Activated T-cell treated with anti-CD3 and anti-CD28 coated beads, Interleukin-2, amount 50 U/mL, for 24 hours (primary cell): ENCODE data around the gene ERO1B.

Experiments used
- DNase-seq: peaks from one replicate; pipeline ENCODE4 v3.0.0-alpha.2; 2020
- H3K27ac Mint-ChIP-seq: 2 replicates; pipeline ENCODE4 v1.8.0; 2020; ENCODE audit warnings: mild to moderate bottlenecking, mixed read lengths
- H3K27me3 Mint-ChIP-seq: 2 replicates; pipeline ENCODE4 v1.8.0; 2020; ENCODE audit warnings: mixed read lengths
- H3K36me3 Mint-ChIP-seq: 2 replicates; pipeline ENCODE4 v1.8.0; 2020; ENCODE audit warnings: low read depth, mixed read lengths
- H3K4me1 Mint-ChIP-seq: 2 replicates; pipeline ENCODE4 v1.8.0; 2020; ENCODE audit warnings: low read depth, mixed read lengths
- H3K4me3 Mint-ChIP-seq: 2 replicates; pipeline ENCODE4 v1.8.0; 2020; ENCODE audit warnings: mild to moderate bottlenecking, moderate library complexity, mixed read lengths
- H3K9me3 Mint-ChIP-seq: 2 replicates; pipeline ENCODE4 v1.8.0; 2020; ENCODE audit warnings: mixed read lengths

The ERO1B gene

GRCh38 chr1:236308827-236309226 is 27.1 kb upstream of the ERO1B start:
- Mint-ChIP-seq H3K27me3 (no peaks in the 10 kb centered on the region), H3K27ac (no peak overlapping the region), H3K9me3 (no peaks in the 10 kb centered on the region), H3K36me3 (no peaks in the 10 kb centered on the region), H3K4me3 (no peak overlapping the region), H3K4me1 (no peaks in the 10 kb centered on the region)
- no peak for DNase-seq

- no peaks in the 10 kb centered on the region for H3K36me3 Mint-ChIP-seq
- no peak overlapping the region for H3K27ac Mint-ChIP-seq
- H3K9me3 Mint-ChIP-seq = no peaks in the 10 kb centered on the region
- peaks cover 5% of the 10 kb centered on the region for H3K4me1 Mint-ChIP-seq
- H3K27me3 Mint-ChIP-seq = no peaks in the 10 kb centered on the region
- no peak for DNase-seq
- H3K4me3 Mint-ChIP-seq = no peak overlapping the region
Observed at GRCh38 chr1:236307435-236307834, 25.7 kb upstream of the ERO1B start.

GRCh38 chr1:236304682-236305081 is 22.9 kb upstream of the ERO1B start:
- H3K36me3 Mint-ChIP-seq = no peaks in the 10 kb centered on the region
- peaks cover 5% of the 10 kb centered on the region for H3K4me1 Mint-ChIP-seq
- no peak overlapping the region for H3K4me3 Mint-ChIP-seq
- H3K9me3 Mint-ChIP-seq = no peaks in the 10 kb centered on the region
- no peak for DNase-seq
- no peak overlapping the region for H3K27ac Mint-ChIP-seq
- H3K27me3 Mint-ChIP-seq = no peaks in the 10 kb centered on the region

GRCh38 chr1:236303675-236304074 is 21.9 kb upstream of the ERO1B start:
- no peaks in the 10 kb centered on the region for H3K9me3 Mint-ChIP-seq
- H3K4me1 Mint-ChIP-seq = peaks cover 5% of the 10 kb centered on the region
- no peaks in the 10 kb centered on the region for H3K27me3 Mint-ChIP-seq
- H3K27ac Mint-ChIP-seq = no peak overlapping the region
- H3K4me3 Mint-ChIP-seq = no peak overlapping the region
- H3K36me3 Mint-ChIP-seq = no peaks in the 10 kb centered on the region
- DNase-seq = no peak

GRCh38 chr1:236302941-236303340 is 21.2 kb upstream of the ERO1B start:
- Mint-ChIP-seq H3K9me3 (no peaks in the 10 kb centered on the region), H3K27ac (no peak overlapping the region), H3K4me3 (no peak overlapping the region), H3K4me1 (peaks cover 5% of the 10 kb centered on the region), H3K36me3 (no peaks in the 10 kb centered on the region), H3K27me3 (no peaks in the 10 kb centered on the region)
- DNase-seq = no peak

- Mint-ChIP-seq H3K9me3 (no peaks in the 10 kb centered on the region), H3K4me3 (no peak overlapping the region), H3K4me1 (peaks cover 5% of the 10 kb centered on the region), H3K36me3 (no peaks in the 10 kb centered on the region), H3K27me3 (no peaks in the 10 kb centered on the region), H3K27ac (no peak overlapping the region)
- no peak for DNase-seq
Observed at GRCh38 chr1:236301958-236302335, 20.2 kb upstream of the ERO1B start.

- DNase-seq = no peak
- Mint-ChIP-seq H3K27ac (no peak overlapping the region), H3K27me3 (no peaks in the 10 kb centered on the region), H3K36me3 (no peaks in the 10 kb centered on the region), H3K9me3 (no peaks in the 10 kb centered on the region), H3K4me3 (no peak overlapping the region), H3K4me1 (peaks cover 5% of the 10 kb centered on the region)
Observed at GRCh38 chr1:236301080-236301957, 19.6 kb upstream of the ERO1B start.

- H3K27ac Mint-ChIP-seq = no peak overlapping the region
- H3K9me3 Mint-ChIP-seq = no peaks in the 10 kb centered on the region
- no peaks in the 10 kb centered on the region for H3K4me1 Mint-ChIP-seq
- H3K36me3 Mint-ChIP-seq = no peaks in the 10 kb centered on the region
- H3K27me3 Mint-ChIP-seq = no peaks in the 10 kb centered on the region
- no peak overlapping the region for H3K4me3 Mint-ChIP-seq
- no peak for DNase-seq
Observed at GRCh38 chr1:236297161-236297560, 15.4 kb upstream of the ERO1B start.

GRCh38 chr1:236292425-236292824 is 10.7 kb upstream of the ERO1B start:
- no peaks in the 10 kb centered on the region for H3K9me3 Mint-ChIP-seq
- H3K4me3 Mint-ChIP-seq = no peak overlapping the region
- H3K27me3 Mint-ChIP-seq = no peaks in the 10 kb centered on the region
- no peaks in the 10 kb centered on the region for H3K36me3 Mint-ChIP-seq
- H3K4me1 Mint-ChIP-seq = no peaks in the 10 kb centered on the region
- no peak for DNase-seq
- H3K27ac Mint-ChIP-seq = no peak overlapping the region

GRCh38 chr1:236289492-236290131 is 7.9 kb upstream of the ERO1B start:
- no peaks in the 10 kb centered on the region for H3K36me3 Mint-ChIP-seq
- H3K9me3 Mint-ChIP-seq = no peaks in the 10 kb centered on the region
- DNase-seq = no peak
- no peaks in the 10 kb centered on the region for H3K27me3 Mint-ChIP-seq
- H3K4me3 Mint-ChIP-seq = no peak overlapping the region
- no peak overlapping the region for H3K27ac Mint-ChIP-seq
- peaks cover 8% of the 10 kb centered on the region for H3K4me1 Mint-ChIP-seq

- no peak overlapping the region for H3K4me3 Mint-ChIP-seq
- H3K36me3 Mint-ChIP-seq = no peaks in the 10 kb centered on the region
- H3K9me3 Mint-ChIP-seq = no peaks in the 10 kb centered on the region
- H3K27ac Mint-ChIP-seq = no peak overlapping the region
- DNase-seq = no peak
- H3K4me1 Mint-ChIP-seq = peaks cover 18% of the 10 kb centered on the region
- no peaks in the 10 kb centered on the region for H3K27me3 Mint-ChIP-seq
Observed at GRCh38 chr1:236288620-236288976, 6.8 kb upstream of the ERO1B start.

GRCh38 chr1:236287757-236288619 is 6.2 kb upstream of the ERO1B start:
- Mint-ChIP-seq H3K4me1 (peaks cover 23% of the 10 kb centered on the region), H3K36me3 (no peaks in the 10 kb centered on the region), H3K27me3 (no peaks in the 10 kb centered on the region), H3K4me3 (no peak overlapping the region), H3K9me3 (no peaks in the 10 kb centered on the region), H3K27ac (no peak overlapping the region)
- no peak for DNase-seq

- Mint-ChIP-seq H3K36me3 (no peaks in the 10 kb centered on the region), H3K4me1 (peaks cover 29% of the 10 kb centered on the region), H3K27ac (no peak overlapping the region), H3K27me3 (no peaks in the 10 kb centered on the region), H3K9me3 (no peaks in the 10 kb centered on the region), H3K4me3 (no peak overlapping the region)
- no peak for DNase-seq
Observed at GRCh38 chr1:236287356-236287755, 5.6 kb upstream of the ERO1B start.

GRCh38 chr1:236284291-236284721 is 2.5 kb upstream of the ERO1B start:
- no peak for DNase-seq
- no peaks in the 10 kb centered on the region for H3K27me3 Mint-ChIP-seq
- H3K27ac Mint-ChIP-seq = peak overlapping the region; percentile 89
- H3K4me1 Mint-ChIP-seq = peaks cover 43% of the 10 kb centered on the region
- H3K4me3 Mint-ChIP-seq = peak overlapping the region; percentile 41
- H3K36me3 Mint-ChIP-seq = peaks cover 3% of the 10 kb centered on the region
- H3K9me3 Mint-ChIP-seq = no peaks in the 10 kb centered on the region
